ENCODE data around the gene PIM3. TPM values are rescaled to one million over a fixed set of nuclear protein-coding genes. Genes with fewer than 3 reads are reported as not detected.

Gene PIM3
- polyA plus RNA-seq, 1 of the 3 experiments (the other 2 are of a cell fraction): 15.3 TPM

- Histone ChIP-seq H2AFZ (ENCODE audit: low read depth) (no peak overlapping the region), H3K4me3 (ENCODE audit: low read depth in 2 of 2, low read length in 1 of 2) (no peak overlapping the region), H3K9ac (no peak overlapping the region), H3K27me3 (ENCODE audit: insufficient read depth) (no peaks in the 10 kb centered on the region), H3K9me3 (no peaks in the 10 kb centered on the region), H3K79me2 (ENCODE audit: insufficient read depth) (0 out of 2 replicates have a peak, but pooled peaks cover 5% of the 10 kb centered on the region), H3K4me1 (ENCODE audit: control insufficient read depth in 1 of 2, insufficient read depth in 2 of 2, low read depth in 1 of 2, low read length in 1 of 2) (peaks cover 0 to 6% of the 10 kb centered on the region in 2 experiments; a peak in 1 of 4 replicates), H3K27ac (ENCODE audit: low read depth in 2 of 2, low read length in 1 of 2) (no peak overlapping the region), H4K20me1 (ENCODE audit: insufficient read depth) (no peaks in the 10 kb centered on the region), H3K9me2 (no peaks in the 10 kb centered on the region), H3K36me3 (replicated peaks in 1 of 2; ENCODE audit: control insufficient read depth in 1 of 2, insufficient read depth in 2 of 2, low read length in 1 of 2) (peaks cover 3 to 15% of the 10 kb centered on the region in 2 experiments), H3K4me2 (no peak overlapping the region), H3F3A (replicated peaks; ENCODE audit: insufficient read depth) (no peaks in the 10 kb centered on the region)
- CTCF ChIA-PET: interaction anchor here (2.3 to 2.5 kb wide), 2 partner anchors 16 to 116 kb away, joined by 7 to 11 read pairs; no protein-coding TSS in a partner anchor
- POLR2A ChIA-PET: no interaction called here
- no peak for DNase-seq
- 78% methylated on average over 8 of the region's 12 CpGs for WGBS (ENCODE audit: low lambda C conversion rate)
- TF ChIP-seq REST (IDR thresholded peaks at IDR 0.05; ENCODE audit: low read depth, low read length) (no peak), FOSL2 (IDR thresholded peaks at IDR 0.05; ENCODE audit: borderline replicate concordance, low read depth) (no peak), EZH2phosphoT487 (IDR thresholded peaks at IDR 0.05; ENCODE audit: borderline replicate concordance, low read depth) (no peak), SMC3 (IDR thresholded peaks at IDR 0.05; ENCODE audit: low read depth, low read length) (no peak), SIN3A (IDR thresholded peaks at IDR 0.05; ENCODE audit: borderline replicate concordance, low read depth, low read length) (no peak), TAF1 (IDR thresholded peaks at IDR 0.05; ENCODE audit: borderline replicate concordance, low read depth, low read length) (no peak), RCOR1 (IDR thresholded peaks at IDR 0.05; ENCODE audit: low read length) (no peak), MEF2A (IDR thresholded peaks at IDR 0.05; ENCODE audit: borderline replicate concordance, low read depth) (no peak), CHD2 (IDR thresholded peaks at IDR 0.05; ENCODE audit: low read length, partially characterized antibody) (no peak), GABPA (IDR thresholded peaks at IDR 0.05; ENCODE audit: low read depth) (no peak), NFIC (IDR thresholded peaks at IDR 0.05; ENCODE audit: borderline replicate concordance) (no peak)
- TF ChIP-seq, protein P1, sequence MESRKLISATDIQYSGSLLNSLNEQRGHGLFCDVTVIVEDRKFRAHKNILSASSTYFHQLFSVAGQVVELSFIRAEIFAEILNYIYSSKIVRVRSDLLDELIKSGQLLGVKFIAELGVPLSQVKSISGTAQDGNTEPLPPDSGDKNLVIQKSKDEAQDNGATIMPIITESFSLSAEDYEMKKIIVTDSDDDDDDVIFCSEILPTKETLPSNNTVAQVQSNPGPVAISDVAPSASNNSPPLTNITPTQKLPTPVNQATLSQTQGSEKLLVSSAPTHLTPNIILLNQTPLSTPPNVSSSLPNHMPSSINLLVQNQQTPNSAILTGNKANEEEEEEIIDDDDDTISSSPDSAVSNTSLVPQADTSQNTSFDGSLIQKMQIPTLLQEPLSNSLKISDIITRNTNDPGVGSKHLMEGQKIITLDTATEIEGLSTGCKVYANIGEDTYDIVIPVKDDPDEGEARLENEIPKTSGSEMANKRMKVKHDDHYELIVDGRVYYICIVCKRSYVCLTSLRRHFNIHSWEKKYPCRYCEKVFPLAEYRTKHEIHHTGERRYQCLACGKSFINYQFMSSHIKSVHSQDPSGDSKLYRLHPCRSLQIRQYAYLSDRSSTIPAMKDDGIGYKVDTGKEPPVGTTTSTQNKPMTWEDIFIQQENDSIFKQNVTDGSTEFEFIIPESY (IDR thresholded peaks at IDR 0.05; ENCODE audit: borderline replicate concordance, low read depth): no peak
These were observed 46.3 kb upstream of the PIM3 start for GRCh38 chr22:49914256-49914655.
